ENCODE measurements around the gene PTGS1. TPM values are rescaled to one million over a fixed set of nuclear protein-coding genes. Genes with fewer than 3 reads are reported as not detected.
A peak's percentile ranks its signal among the peaks of the same experiment; 100 is the strongest.

The PTGS1 gene
- total and polyA plus RNA-seq, 9 of the 15 experiments (the other 6 are each of a cell fraction or from before 2014, with no cell fraction given): 3.4 to 12.9 (median 5.3) TPM

GRCh38 chr9:122376796-122377195 is 6.0 kb downstream of the PTGS1 start:
- Histone ChIP-seq H3K4me2 (ENCODE audit: insufficient read depth, low read length) (peak overlapping the region; percentile 74), H3K27ac (ENCODE audit: extremely low read depth, low read depth, low read length) (peak overlapping the region; percentile 76), H3K79me2 (ENCODE audit: control insufficient read depth, insufficient read depth, low read length) (no peaks in the 10 kb centered on the region; the same call in 2 of the 3 replicates), H3K9me3 (replicated peaks; ENCODE audit: control insufficient read depth, insufficient read depth, low read depth, low read length) (peaks cover 16% of the 10 kb centered on the region), H4K20me1 (replicated peaks; ENCODE audit: control insufficient read depth, insufficient read depth, low read length) (no peaks in the 10 kb centered on the region), H3K27me3 (ENCODE audit: control insufficient read depth in 2 of 2, insufficient read depth in 2 of 2, low read length in 2 of 2) (no peaks in the 10 kb centered on the region), H3K4me3 (no peak overlapping the region), H3K9ac (ENCODE audit: insufficient read depth in 1 of 2, low read depth in 2 of 2, low read length in 2 of 2) (peak overlapping the region; percentile 59 to 89; a peak in 3 of 4 replicates), H2AFZ (ENCODE audit: low read depth, low read length) (peak overlapping the region; percentile 78), H3K36me3 (ENCODE audit: control insufficient read depth, insufficient read depth, low read length) (no peaks in the 10 kb centered on the region; the same call in 2 of the 3 replicates), H3K9me1 (ENCODE audit: control insufficient read depth, insufficient read depth, low read length) (peaks cover 10% of the 10 kb centered on the region), H3K4me1 (replicated peaks in 1 of 2; ENCODE audit: control insufficient read depth in 2 of 2, insufficient read depth in 2 of 2, low read length in 2 of 2) (peaks cover 48 to 58% of the 10 kb centered on the region in 2 experiments)
- intact Hi-C loops (cut with micrococcal nuclease): no loop called here
- 83% methylated on average over 1 of the region's 1 CpG for WGBS (ENCODE audit: insufficient coverage, low coverage, missing lambda C conversion rate)
- in situ Hi-C loops (cut with MboI): loop anchor here (10.0 kb wide), 1 partner anchor 68 kb away; no protein-coding TSS in a partner anchor
- CTCF ChIA-PET (ENCODE audit: low intra/inter-chr PET ratio): no interaction called here
- DNase-seq (ENCODE audit: extremely low read depth in 1 of 4, low spot score in 3 of 4): peak in 2 of 4 experiments; percentile 30
- POLR2A ChIA-PET: interaction anchor here (0.6 to 2.5 kb wide), 5 partner anchors 11 to 440 kb away, joined by 3 to 12 read pairs (median 3); no protein-coding TSS in a partner anchor
- FAIRE-seq: no peak
- no peak for ATAC-seq
- BruUV-seq (replicated peaks): no TSS peak
- TF ChIP-seq ZNF3 (CRISPR knock-in tag; IDR thresholded peaks at IDR 0.05): no peak
- TF ChIP-seq EP300 (IDR thresholded peaks at IDR 0.05; ENCODE audit: low read length): 0 out of 2 replicates have a peak, but pooled peaks have one; percentile 10
- TF ChIP-seq MYC (IDR thresholded peaks at IDR 0.05; ENCODE audit: low read depth, low read length): no peak
- TF ChIP-seq MYC (CRISPR knock-in tag; IDR thresholded peaks at IDR 0.05; ENCODE audit: borderline replicate concordance, low read depth): 0 out of 2 replicates have a peak, but pooled peaks have one; percentile 12
- TF ChIP-seq FOXM1 (IDR thresholded peaks at IDR 0.05; ENCODE audit: low read depth): no peak
- TF ChIP-seq FOXM1 (CRISPR knock-in tag; IDR thresholded peaks at IDR 0.05; ENCODE audit: low read depth): no peak
- TF ChIP-seq ZNF639 (CRISPR knock-in tag; conservative IDR thresholded peaks at IDR 0.05 in 1 of 2, IDR thresholded peaks at IDR 0.05 in 1 of 2): peak in 1 of 2 experiments; percentile 22; a peak in 1 of 4 replicates
- no peak for TF ChIP-seq ATF1 (CRISPR knock-in tag; IDR thresholded peaks at IDR 0.05)
- TF ChIP-seq ATF1 (tag; IDR thresholded peaks at IDR 0.05): no peak
- TF ChIP-seq CBX5 (IDR thresholded peaks at IDR 0.05; ENCODE audit: borderline replicate concordance, low read depth): no peak
- 0 out of 2 replicates have a peak, but pooled peaks have one; percentile 4 for TF ChIP-seq GABPA (tag; conservative IDR thresholded peaks at IDR 0.05; ENCODE audit: low read depth)
